Endothelial cell of coronary artery (primary cell): ENCODE results near the gene C15orf40. TPM values are rescaled to one million over a fixed set of nuclear protein-coding genes. Genes with fewer than 3 reads are reported as not detected.

Source experiments
- total RNA-seq: library from RNA; depleted of rRNA; stranded (reverse); fragments of >200 nt; gene quantifications from 2 replicates; pipeline ENCODE4 v1.2.3, GENCODE V29; 2014

Gene C15orf40
- total RNA-seq, result 11.1 and 17.5 TPM in 2 replicates

GRCh38 chr15:83011271-83012075 lies at the start of gene C15orf40:
Gene C15orf40, minus strand, starts transcription at chr15:83011639. Its CDS starts 32 bp downstream, at chr15:83011607.

GRCh38 chr15:82985688-82986441 lies 25.6 kb downstream of the C15orf40 start, which contains the start of gene RAMAC:
Gene RAMAC, plus strand, starts transcription at chr15:82986210. Its CDS starts 2,809 bp downstream, at chr15:82989019.

GRCh38 chr15:82952158-82953081 lies 59.0 kb downstream of the C15orf40 start, which contains the start of gene HOMER2:
Gene HOMER2, minus strand, starts transcription at chr15:82952720. Its CDS starts 185 bp downstream, at chr15:82952535.

Other genes starting within 250 kb of the C15orf40 start
- gene FSD2, start 205.6 kb downstream of the C15orf40 start, total RNA-seq, result not detected in 2 replicates
- gene WHAMM, start 202.0 kb downstream of the C15orf40 start, total RNA-seq, result 3.0 and 3.8 TPM in 2 replicates
- gene HOMER2, start 58.9 kb downstream of the C15orf40 start, total RNA-seq, result 0.45 and 0.56 TPM in 2 replicates
- gene RAMAC, start 25.4 kb downstream of the C15orf40 start, total RNA-seq, result 26.8 and 27.0 TPM in 2 replicates
- gene BTBD1, start 55.6 kb upstream of the C15orf40 start, total RNA-seq, result 80.5 and 93.6 TPM in 2 replicates
- 31.8 and 44.3 TPM in 2 replicates for gene TM6SF1, start 96.0 kb upstream of the C15orf40 start, total RNA-seq
- 54.1 and 65.2 TPM in 2 replicates for gene HDGFL3, start 196.2 kb upstream of the C15orf40 start, total RNA-seq